Amniotic stem cell (primary cell): ENCODE results near the gene SORCS2.

Source experiments
- DNase-seq: peaks from one replicate; lab custom pipeline; 2025; lab: John Stamatoyannopoulos, UW

Gene SORCS2

GRCh38 chr4:7753931-7754465 lies 561.7 kb downstream of the SORCS2 start:
- no peak for DNase-seq

GRCh38 chr4:7754565-7755262 lies 562.4 kb downstream of the SORCS2 start:
- no peak for DNase-seq

- no peak for DNase-seq
These were observed 563.2 kb downstream of the SORCS2 start for GRCh38 chr4:7755561-7755960.

- no peak for DNase-seq
These were observed 563.7 kb downstream of the SORCS2 start for GRCh38 chr4:7756071-7756470.

DNA sequence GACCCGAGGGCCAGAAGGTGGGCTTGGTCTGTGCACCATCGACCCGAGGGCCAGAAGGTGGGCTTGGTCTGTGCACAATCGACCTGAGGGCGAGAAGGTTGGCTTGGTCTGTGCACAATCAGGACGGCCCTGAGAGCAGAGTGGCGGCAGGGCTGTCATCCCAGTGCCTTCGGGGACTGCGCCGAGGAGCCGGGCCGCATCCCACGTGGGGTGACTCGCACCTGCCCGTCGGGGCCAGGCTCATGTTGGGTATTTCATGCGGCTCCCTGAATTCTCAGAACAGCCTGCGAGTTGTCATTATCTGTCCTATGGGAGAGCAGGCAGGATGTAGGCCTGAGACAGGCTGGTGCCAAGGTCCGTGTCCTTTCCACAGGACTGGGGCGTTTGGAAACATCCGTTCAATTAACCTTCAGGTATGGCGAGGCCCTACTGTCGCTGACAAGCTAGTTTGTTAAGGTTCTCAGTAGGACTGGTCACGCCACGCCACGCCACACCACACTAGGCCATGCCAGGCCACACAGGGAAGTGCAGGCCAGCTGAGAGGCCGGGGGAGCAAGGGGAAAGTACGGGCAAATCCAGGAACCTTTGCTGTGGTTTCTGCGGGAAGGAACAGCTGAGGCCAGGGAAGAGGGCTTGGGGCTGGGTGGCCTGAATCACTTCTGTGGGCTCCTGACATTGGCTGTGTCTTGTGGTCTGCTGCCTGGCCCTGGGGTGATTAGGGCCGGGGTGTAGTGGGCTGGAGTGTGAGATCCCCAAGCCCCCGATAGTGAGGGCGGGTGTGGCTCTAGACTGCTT lies 564.4 kb downstream of the SORCS2 start:
- no peak for DNase-seq

GRCh38 chr4:7757501-7758471 lies 565.4 kb downstream of the SORCS2 start:
- DNase-seq: no peak

DNA sequence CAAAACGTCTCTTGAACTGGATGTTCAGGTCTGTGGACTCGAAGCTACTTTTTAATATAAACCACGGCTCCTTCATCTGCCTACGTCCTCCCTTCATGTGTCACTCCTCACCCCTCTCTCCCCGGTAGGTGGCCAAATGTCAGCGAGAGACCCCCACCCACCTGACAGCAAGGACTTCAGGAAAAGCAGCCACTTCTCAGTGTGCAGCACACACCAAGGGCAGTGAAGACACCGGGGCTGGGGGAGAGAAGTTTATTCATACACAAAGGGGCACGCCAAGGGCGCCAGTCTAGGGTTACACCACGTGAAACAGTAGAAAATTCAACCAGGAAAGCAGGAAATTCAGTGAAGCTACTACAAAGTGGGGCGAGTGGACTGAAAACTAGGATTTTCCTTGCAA lies 566.1 kb downstream of the SORCS2 start:
- no peak for DNase-seq

- no peak for DNase-seq
These were observed 566.9 kb downstream of the SORCS2 start for GRCh38 chr4:7759216-7759615.

GRCh38 chr4:7759635-7760034 lies 567.3 kb downstream of the SORCS2 start:
- DNase-seq: no peak

DNA sequence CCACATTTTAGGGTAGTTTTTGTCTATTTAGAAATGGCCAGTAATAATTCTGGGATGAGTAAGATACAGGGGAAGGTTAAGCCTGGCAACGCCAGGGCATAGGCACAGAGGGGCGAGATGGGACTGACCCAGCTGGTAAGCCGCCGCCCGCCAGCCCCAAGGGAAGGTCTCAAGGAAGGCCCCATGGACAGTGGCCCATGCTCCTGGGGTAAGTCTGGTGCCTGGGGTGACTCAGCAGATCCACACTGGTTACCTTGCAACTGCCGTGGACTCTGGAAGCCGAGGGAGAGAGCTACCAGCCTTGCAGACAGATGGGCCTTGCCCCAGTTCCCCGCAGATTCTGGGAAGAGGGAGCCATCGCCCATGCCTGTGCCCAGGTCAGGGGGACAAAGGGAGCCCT lies 567.9 kb downstream of the SORCS2 start:
- no peak for DNase-seq

DNA sequence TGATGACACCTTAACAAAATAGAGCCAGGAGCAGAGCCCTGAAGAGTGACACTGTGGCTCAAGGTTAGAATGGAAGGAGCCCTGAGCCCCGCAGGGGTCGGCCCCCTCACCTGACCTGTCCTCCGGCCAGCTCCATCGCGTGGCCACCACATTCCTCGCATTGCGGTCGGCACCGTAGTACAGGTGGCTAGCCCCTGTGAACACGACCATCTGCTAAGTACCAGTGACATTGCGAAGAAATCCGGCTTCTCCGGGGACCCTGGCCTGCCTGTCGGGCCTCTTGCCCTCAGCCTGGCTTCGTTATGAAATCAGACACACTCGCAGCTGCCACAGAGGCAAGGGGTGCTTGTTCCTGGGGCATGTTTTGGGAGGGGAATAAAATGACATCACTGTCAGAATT lies 568.4 kb downstream of the SORCS2 start:
- DNase-seq: no peak

GRCh38 chr4:7761312-7761711 lies 569.0 kb downstream of the SORCS2 start:
- DNase-seq: no peak

DNA sequence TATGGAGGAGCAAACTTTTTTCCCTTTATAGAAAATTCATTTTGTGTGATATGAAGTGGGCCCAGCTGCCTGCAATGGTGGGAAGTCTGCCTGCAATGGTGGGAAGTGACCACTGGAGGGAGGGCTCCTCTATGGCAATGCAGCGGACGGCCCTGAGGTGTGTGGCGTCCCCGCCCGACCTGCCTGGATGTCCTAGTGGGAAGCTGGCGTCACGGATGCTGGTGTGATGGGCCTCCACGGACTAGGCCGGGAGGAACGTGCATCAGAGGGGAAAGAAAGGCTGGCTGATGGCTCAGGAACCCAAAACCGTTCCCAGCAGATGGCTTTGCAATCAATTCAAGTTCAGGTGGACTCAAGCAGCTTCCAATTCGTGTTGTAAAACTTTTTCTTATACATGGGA lies 569.4 kb downstream of the SORCS2 start:
- DNase-seq: no peak

- no peak for DNase-seq
These were observed 570.2 kb downstream of the SORCS2 start for GRCh38 chr4:7762376-7763030.

DNA sequence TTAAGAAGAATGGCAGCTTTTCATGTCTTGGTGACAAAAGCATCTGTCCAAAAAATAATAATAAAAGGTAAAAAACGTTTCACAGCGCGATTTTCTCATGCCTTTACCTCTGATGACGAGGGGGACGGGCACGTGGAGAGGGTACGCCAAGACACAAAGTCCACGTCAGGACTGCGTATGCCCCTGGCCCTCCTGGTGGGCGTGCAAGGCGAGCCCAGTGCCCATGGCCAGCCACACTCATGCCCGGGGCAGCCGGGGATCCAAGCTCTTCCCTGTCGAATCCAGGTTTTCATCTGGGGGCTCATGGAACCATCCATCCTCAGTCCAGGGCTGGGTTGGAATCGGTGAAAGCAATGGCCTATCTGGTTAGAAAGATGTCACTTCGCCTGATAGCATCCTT lies 570.8 kb downstream of the SORCS2 start:
- DNase-seq: no peak

GRCh38 chr4:7763788-7764187 lies 571.5 kb downstream of the SORCS2 start:
- no peak for DNase-seq

DNA sequence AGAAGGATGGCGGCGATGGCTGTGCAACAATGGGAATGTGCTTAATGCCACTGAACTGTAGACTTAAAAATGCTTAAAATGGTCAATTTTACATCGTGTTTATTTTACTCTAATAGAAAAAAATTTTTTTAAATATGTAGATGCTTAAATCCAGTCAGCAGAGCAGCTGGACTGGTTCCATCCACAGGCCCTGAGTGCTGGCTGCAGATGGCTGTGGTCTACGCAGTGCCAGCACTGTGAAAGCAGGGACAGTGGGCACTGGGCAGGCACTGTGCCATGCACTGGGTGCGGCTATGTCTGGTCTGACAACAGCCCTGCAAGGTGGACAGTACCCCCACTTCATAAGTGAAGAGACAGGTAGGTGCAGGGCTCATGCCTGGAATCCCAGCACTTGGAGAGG lies 572.1 kb downstream of the SORCS2 start:
- DNase-seq: no peak

DNA sequence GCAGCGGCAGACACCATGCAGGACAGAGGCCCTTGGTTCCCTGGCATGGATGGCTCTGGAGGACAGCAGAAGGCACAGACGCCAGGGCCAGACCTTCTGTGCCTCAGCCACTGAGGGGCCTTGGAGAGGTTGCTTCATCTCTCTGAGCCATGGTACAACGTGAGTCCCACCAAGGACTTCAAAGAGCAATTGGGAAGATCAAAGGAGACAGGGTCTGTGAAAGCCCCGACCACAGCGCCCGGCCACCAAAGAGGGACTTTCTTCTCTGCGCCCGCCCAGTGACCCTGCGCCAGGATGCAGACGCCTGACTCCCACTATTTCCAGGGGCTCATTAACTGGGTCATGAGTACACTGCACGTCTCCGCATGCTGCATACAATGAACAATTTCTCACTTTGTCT lies 573.3 kb downstream of the SORCS2 start:
- DNase-seq: no peak

DNA sequence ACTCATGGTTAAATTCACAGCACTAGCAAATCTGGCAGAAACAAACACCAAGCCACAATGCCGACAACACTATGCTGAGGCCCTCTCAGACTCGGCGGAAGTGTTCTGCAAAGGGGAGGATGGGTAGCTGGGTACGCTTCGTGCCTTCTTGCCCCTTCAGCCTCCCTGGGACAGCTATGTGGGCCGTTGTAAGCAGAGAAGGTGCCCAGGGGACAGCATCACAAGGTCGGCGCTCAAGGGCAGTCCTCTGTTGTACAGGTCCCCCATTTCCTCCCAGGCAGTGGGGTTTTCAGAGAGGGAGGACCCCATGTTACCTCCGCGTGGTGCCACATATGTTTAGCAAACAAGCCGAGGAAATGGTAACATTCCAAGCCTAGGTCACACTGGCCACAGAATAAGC lies 573.7 kb downstream of the SORCS2 start:
- no peak for DNase-seq

DNA sequence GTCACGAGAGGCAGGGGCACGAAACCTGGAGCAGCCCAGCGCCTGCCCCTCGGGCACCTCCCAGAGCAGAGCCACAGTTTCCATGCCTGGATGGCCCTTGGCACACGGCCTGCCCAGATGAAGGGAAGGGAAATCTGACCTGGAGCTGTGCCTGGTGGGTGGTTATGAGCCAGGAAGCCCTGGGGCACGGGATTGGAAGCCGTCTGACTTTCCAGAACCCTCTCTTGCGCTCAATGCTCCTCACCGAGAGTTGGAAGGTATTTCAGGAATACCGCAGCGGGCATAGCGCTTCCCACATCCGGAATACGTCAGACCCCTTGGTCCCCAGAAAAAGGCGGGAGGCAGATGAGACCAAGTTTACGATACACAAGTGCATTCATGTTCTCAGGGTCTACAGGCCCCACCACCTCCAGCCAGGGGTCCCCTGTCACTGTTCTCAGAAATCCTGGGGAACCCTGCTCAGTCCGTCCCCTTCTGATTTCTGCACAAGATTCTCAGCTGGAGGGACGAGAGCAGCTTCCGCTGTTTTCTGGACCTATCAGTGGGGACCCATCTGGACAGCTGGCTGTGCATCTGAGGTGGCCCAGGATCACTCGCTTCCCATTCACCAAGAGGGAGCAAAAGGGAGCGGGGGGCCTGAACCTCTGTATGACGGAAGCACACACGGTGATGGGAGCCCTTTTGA lies 574.5 kb downstream of the SORCS2 start:
- no peak for DNase-seq

DNA sequence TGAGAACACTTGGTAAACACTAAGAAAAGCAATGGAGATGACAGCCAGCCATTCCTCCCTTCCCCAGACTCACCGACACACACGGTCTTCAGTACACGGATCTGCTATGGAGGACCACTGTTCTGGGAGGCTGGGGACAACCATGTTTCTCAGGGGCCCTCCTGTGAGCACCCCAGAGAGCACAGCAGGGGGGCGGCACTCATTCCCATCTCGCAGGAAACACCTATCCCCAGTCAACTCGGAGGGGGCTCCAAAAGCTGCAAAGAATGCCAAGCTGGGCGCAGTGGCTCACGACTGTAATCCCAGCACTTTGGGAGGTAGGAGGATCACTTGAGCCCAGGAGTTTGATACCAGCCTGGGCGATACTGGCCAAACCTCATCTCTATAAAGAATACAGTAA lies 575.2 kb downstream of the SORCS2 start:
- no peak for DNase-seq
